ENCODE results near the gene GDF15. TPM values are rescaled to one million over a fixed set of nuclear protein-coding genes. Genes with fewer than 3 reads are reported as not detected.
A peak's percentile ranks its signal among the peaks of the same experiment; 100 is the strongest.
"Not testable (repeated sequence)": the region's sequence is repeated elsewhere in the genome, so short reads cannot be mapped to it uniquely, and the experiment has no call there.

Gene GDF15
- total RNA-seq, 1 experiment from 2014 or later, result 425 TPM

- no peak for TF ChIP-seq TCF7L2 (IDR thresholded peaks at IDR 0.05; ENCODE audit: borderline replicate concordance, extremely low read depth, insufficient read depth, insufficient read length)
- no peak for TF ChIP-seq MAX (IDR thresholded peaks at IDR 0.05)
Measured at GRCh38 chr19:18351544-18351943, 34.4 kb upstream of the GDF15 start (continued).

DNA sequence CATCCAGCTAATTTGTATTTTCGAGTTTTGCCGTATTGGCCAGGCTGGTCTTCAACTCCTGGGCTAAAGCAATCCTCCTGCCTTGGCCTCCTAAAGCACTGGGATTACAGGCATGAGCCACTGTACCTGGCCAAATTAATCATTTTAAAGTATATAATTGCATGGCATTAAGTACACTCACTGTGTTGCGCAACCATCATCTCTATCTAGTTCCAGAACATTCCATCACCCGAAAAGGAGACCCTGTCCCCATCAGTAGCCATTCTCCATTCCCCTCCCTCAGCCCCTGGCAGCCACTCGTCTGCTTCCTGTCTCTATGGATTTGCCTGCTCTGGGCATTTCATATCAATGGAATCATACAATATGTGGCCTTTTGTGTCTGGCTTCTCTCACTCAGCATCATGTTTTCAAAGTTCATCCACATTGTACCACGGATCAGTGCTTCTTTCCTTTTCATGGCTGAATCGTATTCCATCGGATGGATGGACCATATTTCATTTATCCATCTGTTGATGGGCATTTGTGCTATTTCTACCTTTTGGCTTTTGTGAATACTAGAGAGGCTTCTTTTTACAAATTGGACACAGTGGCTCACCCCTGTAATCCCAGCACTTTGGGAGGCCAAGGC lies 32.5 kb upstream of the GDF15 start:
- Histone ChIP-seq H3K4me1 (ENCODE audit: control insufficient read depth in 1 of 2, insufficient read depth in 2 of 2, low read length in 2 of 2) (peaks cover 19 to 20% of the 10 kb centered on the region in 2 experiments; a peak in 3 of 4 replicates), H3K27ac (ENCODE audit: low read depth, low read length) (0 out of 2 replicates have a peak overlapping the region, but pooled peaks have one; percentile 39), H3K9ac (ENCODE audit: low read length) (no peak overlapping the region), H3K4me3 (replicated peaks in 1 of 2; ENCODE audit: low read depth in 1 of 2, low read length in 2 of 2) (no peak overlapping the region), H3K27me3 (ENCODE audit: insufficient read depth, low read length) (no peaks in the 10 kb centered on the region), H3K79me2 (ENCODE audit: insufficient read depth, low read length) (no peaks in the 10 kb centered on the region), H3K9me2 (ENCODE audit: insufficient read depth) (no peaks in the 10 kb centered on the region), H2AFZ (ENCODE audit: low read depth, low read length, poor library complexity, severe bottlenecking) (no peak overlapping the region), H4K20me1 (ENCODE audit: insufficient read depth) (no peaks in the 10 kb centered on the region), H3K36me3 (ENCODE audit: control insufficient read depth in 1 of 2, insufficient read depth in 2 of 2, low read length in 2 of 2) (peaks cover 0 to 8% of the 10 kb centered on the region in 2 experiments; a peak in 2 of 4 replicates), H3K4me2 (ENCODE audit: low read length) (peak overlapping the region; percentile 19; the same call in 1 of the 2 replicates), H3K9me3 (ENCODE audit: control insufficient read depth in 1 of 2, insufficient read depth in 1 of 2, low read depth in 1 of 2, low read length in 2 of 2) (no peaks in the 10 kb centered on the region)
- DNase-seq (ENCODE audit: low read depth, low spot score) (no peak), ATAC-seq (no peak)
- TF ChIP-seq JUND (IDR thresholded peaks at IDR 0.05), result no peak
- no peak for TF ChIP-seq ZNF274 (IDR thresholded peaks at IDR 0.05; ENCODE audit: low read depth, low read length)
- TF ChIP-seq CEBPB (IDR thresholded peaks at IDR 0.05; ENCODE audit: low read depth), result peak; percentile 71
- TF ChIP-seq EZH2phosphoT487 (IDR thresholded peaks at IDR 0.05; ENCODE audit: borderline replicate concordance), result no peak
- no peak for TF ChIP-seq SIN3A (IDR thresholded peaks at IDR 0.05; ENCODE audit: low read depth)
- no TSS peak for BruUV-seq (replicated peaks)
- RAD21 ChIA-PET (ENCODE audit: low non-redundant PET in 1 of 2, low total read pairs in 2 of 2, uncharacterized antibody in 2 of 2, unreplicated experiment in 2 of 2), result no interaction called here
- CTCF ChIA-PET, result interaction anchor here (1.0 kb wide), 1 partner anchor 74 kb away, joined by 5 read pairs; no protein-coding TSS in a partner anchor
- POLR2A ChIA-PET, result interaction anchor here (0.8 to 1.2 kb wide), 3 partner anchors 7 to 36 kb away, joined by 3 to 5 read pairs (median 3); partner anchors contain the start of gene GDF15
- intact Hi-C loops (cut with micrococcal nuclease), result no loop called here

- Histone ChIP-seq H3K27ac (ENCODE audit: low read depth, low read length) (peak overlapping the region; percentile 24; the same call in 1 of the 2 replicates), H3K4me1 (ENCODE audit: control insufficient read depth in 1 of 2, insufficient read depth in 2 of 2, low read length in 2 of 2) (peaks cover 13 to 20% of the 10 kb centered on the region in 2 experiments; a peak in 3 of 4 replicates)
- DNase-seq (ENCODE audit: low read depth, low spot score); H3K79me2 ChIP-seq (ENCODE audit: insufficient read depth, low read length); BruUV-seq (replicated peaks); H3K9me2 ChIP-seq (ENCODE audit: insufficient read depth); RAD21 ChIA-PET (ENCODE audit: low non-redundant PET in 1 of 2, low total read pairs in 2 of 2, uncharacterized antibody in 2 of 2, unreplicated experiment in 2 of 2); H3K9me3 ChIP-seq (ENCODE audit: control insufficient read depth in 1 of 2, insufficient read depth in 1 of 2, low read depth in 1 of 2, low read length in 2 of 2); H3K9ac ChIP-seq (ENCODE audit: low read length); H3K36me3 ChIP-seq (ENCODE audit: control insufficient read depth in 1 of 2, insufficient read depth in 2 of 2, low read length in 2 of 2); H2AFZ ChIP-seq (ENCODE audit: low read depth, low read length, poor library complexity, severe bottlenecking); H4K20me1 ChIP-seq (ENCODE audit: insufficient read depth); intact Hi-C loops (cut with micrococcal nuclease); H3K4me3 ChIP-seq (replicated peaks in 1 of 2; ENCODE audit: low read depth in 1 of 2, low read length in 2 of 2); H3K27me3 ChIP-seq (ENCODE audit: insufficient read depth, low read length); ATAC-seq; H3K4me2 ChIP-seq (ENCODE audit: low read length): not testable (repeated sequence)
- CTCF ChIA-PET, result interaction anchor here (1.0 to 1.3 kb wide), 2 partner anchors 31 to 75 kb away, joined by 3 to 5 read pairs; partner anchors contain the start of gene GDF15
- POLR2A ChIA-PET, result interaction anchor here (0.6 to 1.0 kb wide), 3 partner anchors 31 to 78 kb away, joined by 3 to 6 read pairs (median 3); partner anchors contain the start of gene GDF15
Measured at GRCh38 chr19:18354743-18355142, 31.2 kb upstream of the GDF15 start.

Data from HCT116 (cell line).